H9 (cell line): Measurements from ENCODE around the gene PTPN22. TPM values are rescaled to one million over a fixed set of nuclear protein-coding genes. Genes with fewer than 3 reads are reported as not detected.

Experiments used
- DNase-seq: peaks from one replicate; pipeline ENCODE4 v3.0.0-alpha.2; 2017
- H2AFZ ChIP-seq: one replicate; pipeline ENCODE4 v1.6.1; 2013; ENCODE audit warnings: mild to moderate bottlenecking, low read length, control low read depth, moderate library complexity
- H2AK5ac ChIP-seq: 2 replicates; pipeline ENCODE4 v1.6.1; 2013; ENCODE audit warnings: low read length, control low read depth, mixed read lengths; ENCODE audit not compliant: insufficient read length
- H2BK120ac ChIP-seq: one replicate; pipeline ENCODE4 v1.6.1; 2013; ENCODE audit warnings: low read depth, mild to moderate bottlenecking, low read length, control low read depth, inconsistent platforms; ENCODE audit not compliant: poor library complexity, severe bottlenecking
- H2BK12ac ChIP-seq: 2 replicates; pipeline ENCODE4 v1.6.1; 2013; ENCODE audit warnings: low read length, control low read depth, mixed read lengths, low read depth; ENCODE audit not compliant: insufficient read length
- H2BK15ac ChIP-seq: 2 replicates; pipeline ENCODE4 v1.6.1; 2013; ENCODE audit warnings: low read depth, low read length, control low read depth
- H2BK20ac ChIP-seq: one replicate; pipeline ENCODE4 v1.6.1; 2013; ENCODE audit warnings: low read depth, mild to moderate bottlenecking, low read length, control low read depth, inconsistent platforms; ENCODE audit not compliant: poor library complexity, severe bottlenecking
- H2BK5ac ChIP-seq: 2 replicates; pipeline ENCODE4 v1.6.1; 2013; ENCODE audit warnings: low read length, control low read depth, mixed read lengths; ENCODE audit not compliant: insufficient read length
- H3K14ac ChIP-seq: 2 replicates; pipeline ENCODE4 v1.6.1; 2013; ENCODE audit warnings: low read length, control low read depth; ENCODE audit not compliant: insufficient read depth
- H3K18ac ChIP-seq: 2 replicates; pipeline ENCODE4 v1.6.1; 2013; ENCODE audit warnings: low read depth, mild to moderate bottlenecking, mixed read lengths, low read length, control low read depth; ENCODE audit not compliant: insufficient read length
- H3K23ac ChIP-seq: 2 replicates; pipeline ENCODE4 v1.6.1; 2013; ENCODE audit warnings: low read length, control low read depth, mixed read lengths, low read depth; ENCODE audit not compliant: insufficient read length
- H3K23me2 ChIP-seq: 2 replicates; pipeline ENCODE4 v1.6.1; 2013; ENCODE audit warnings: low read depth, mild to moderate bottlenecking, mixed read lengths, low read length, control low read depth; ENCODE audit not compliant: insufficient read length, poor library complexity, severe bottlenecking
- H3K27ac ChIP-seq: 2 replicates; pipeline ENCODE4 v1.5.1; 2013; ENCODE audit warnings: low read length, control low read depth, mixed read lengths, low read depth; ENCODE audit not compliant: insufficient read length
- H3K27me3 ChIP-seq: 2 replicates; pipeline ENCODE4 v1.6.1; 2013; ENCODE audit warnings: low read length, control low read depth, inconsistent platforms; ENCODE audit not compliant: insufficient read depth
- H3K4ac ChIP-seq: 2 replicates; pipeline ENCODE4 v1.6.1; 2013; ENCODE audit warnings: low read depth, mild to moderate bottlenecking, control low read depth, inconsistent platforms, low read length, moderate library complexity
- H3K4me1 ChIP-seq: 2 replicates; pipeline ENCODE4 v1.6.1; 2013; ENCODE audit warnings: low read length, control low read depth, inconsistent platforms; ENCODE audit not compliant: insufficient read depth
- H3K4me2 ChIP-seq: 2 replicates; pipeline ENCODE4 v1.6.1; 2013; ENCODE audit warnings: low read length, control low read depth, mixed read lengths; ENCODE audit not compliant: insufficient read length, insufficient read depth
- H3K56ac ChIP-seq: 2 replicates; pipeline ENCODE4 v1.6.1; 2013; ENCODE audit warnings: low read depth, mild to moderate bottlenecking, mixed read lengths, low read length, control low read depth; ENCODE audit not compliant: insufficient read length
- H3K79me1 ChIP-seq: 2 replicates; pipeline ENCODE4 v1.6.1; 2013; ENCODE audit warnings: low read depth, mild to moderate bottlenecking, moderate library complexity, low read length, control low read depth, inconsistent platforms; ENCODE audit not compliant: insufficient read depth, poor library complexity, severe bottlenecking
- H3K79me2 ChIP-seq: 2 replicates; pipeline ENCODE4 v1.6.1; 2013; ENCODE audit warnings: low read length, control low read depth, inconsistent platforms; ENCODE audit not compliant: insufficient read depth
- H3K9ac ChIP-seq: 2 replicates; pipeline ENCODE4 v1.6.1; 2013; ENCODE audit warnings: low read length, control low read depth, mixed read lengths; ENCODE audit not compliant: insufficient read length; ENCODE audit errors: extremely low read depth
- H3K9me3 ChIP-seq: one replicate; pipeline ENCODE4 v1.6.1; 2013; ENCODE audit warnings: low read depth, low read length, inconsistent platforms; ENCODE audit not compliant: control insufficient read depth
- H3T11ph ChIP-seq: one replicate; pipeline ENCODE4 v1.6.1; 2013; ENCODE audit warnings: mild to moderate bottlenecking, low read length, control low read depth, inconsistent platforms
- H4K20me1 ChIP-seq: one replicate; pipeline ENCODE4 v1.6.1; 2013; ENCODE audit not compliant: control insufficient read depth, insufficient read length, insufficient read depth
- H4K5ac ChIP-seq: 2 replicates; pipeline ENCODE4 v1.6.1; 2013; ENCODE audit warnings: low read depth, mild to moderate bottlenecking, mixed read lengths, low read length, control low read depth; ENCODE audit not compliant: insufficient read length
- H4K8ac ChIP-seq: replicated peaks from 2 replicates; pipeline ENCODE4 v1.6.1; 2013; ENCODE audit warnings: low read length, control low read depth, mixed read lengths, low read depth; ENCODE audit not compliant: insufficient read length
- H4K91ac ChIP-seq: 2 replicates; pipeline ENCODE4 v1.6.1; 2013; ENCODE audit warnings: low read depth, mild to moderate bottlenecking, moderate library complexity, mixed read lengths, low read length, control low read depth; ENCODE audit not compliant: insufficient read length
- H3K27ac Mint-ChIP-seq, 3 experiments: 2 replicates in 2 of 3; 3 replicates in 1 of 3; pipeline ENCODE4 v1.8.0; 2020 to 2021; ENCODE audit warnings: mixed read lengths in 3 of 3, mild to moderate bottlenecking in 1 of 3, moderate library complexity in 1 of 3
- H3K27me3 Mint-ChIP-seq: 2 replicates; pipeline ENCODE4 v1.8.0; 2021; ENCODE audit warnings: low read depth, mild to moderate bottlenecking, moderate library complexity, mixed read lengths
- H3K36me3 Mint-ChIP-seq, 3 experiments: 2 replicates in 2 of 3; 3 replicates in 1 of 3; pipeline ENCODE4 v1.8.0; 2020 to 2021; ENCODE audit warnings: low read depth in 3 of 3, mixed read lengths in 3 of 3; ENCODE audit not compliant: insufficient read depth in 1 of 3
- H3K4me1 Mint-ChIP-seq, 2 experiments: 2 replicates each; pipeline ENCODE4 v1.8.0; 2020; ENCODE audit warnings: mixed read lengths in 2 of 2
- H3K4me3 Mint-ChIP-seq, 2 experiments: 2 replicates in 1 of 2; 3 replicates in 1 of 2; pipeline ENCODE4 v1.8.0; 2020 to 2021; ENCODE audit warnings: mild to moderate bottlenecking in 2 of 2, mixed read lengths in 2 of 2, moderate library complexity in 1 of 2
- H3K9me3 Mint-ChIP-seq, 2 experiments: 2 replicates in 1 of 2; 3 replicates in 1 of 2; pipeline ENCODE4 v1.8.0; 2020; ENCODE audit warnings: mild to moderate bottlenecking in 2 of 2, mixed read lengths in 2 of 2, moderate library complexity in 1 of 2
- WGBS: extraction: QIAGEN DNeasy Blood & Tissue Kit; methylation state at CpG from one replicate; pipeline ENCODE4 v1.1.7; 2013; ENCODE audit warnings: missing lambda C conversion rate, low lambda C conversion rate, mixed read lengths; ENCODE audit not compliant: insufficient read length; ENCODE audit errors: extremely low coverage; 5-methylcytosine and 5-hydroxymethylcytosine counted together
- total RNA-seq: library from RNA; stranded (reverse); gene quantifications from 2 replicates; pipeline ENCODE4 v1.2.1, GENCODE V29; 2021
- TF ChIP-seq, protein P1 (sequence below): fragments of 200-600 bp; sonication (generic); conservative IDR thresholded peaks from 3 replicates; pipeline ENCODE4 v1.8.0; 2021; ENCODE audit warnings: antibody characterized with exemption, mild to moderate bottlenecking

Gene PTPN22
- total RNA-seq, 1 experiment from 2014 or later = not detected

DNA sequence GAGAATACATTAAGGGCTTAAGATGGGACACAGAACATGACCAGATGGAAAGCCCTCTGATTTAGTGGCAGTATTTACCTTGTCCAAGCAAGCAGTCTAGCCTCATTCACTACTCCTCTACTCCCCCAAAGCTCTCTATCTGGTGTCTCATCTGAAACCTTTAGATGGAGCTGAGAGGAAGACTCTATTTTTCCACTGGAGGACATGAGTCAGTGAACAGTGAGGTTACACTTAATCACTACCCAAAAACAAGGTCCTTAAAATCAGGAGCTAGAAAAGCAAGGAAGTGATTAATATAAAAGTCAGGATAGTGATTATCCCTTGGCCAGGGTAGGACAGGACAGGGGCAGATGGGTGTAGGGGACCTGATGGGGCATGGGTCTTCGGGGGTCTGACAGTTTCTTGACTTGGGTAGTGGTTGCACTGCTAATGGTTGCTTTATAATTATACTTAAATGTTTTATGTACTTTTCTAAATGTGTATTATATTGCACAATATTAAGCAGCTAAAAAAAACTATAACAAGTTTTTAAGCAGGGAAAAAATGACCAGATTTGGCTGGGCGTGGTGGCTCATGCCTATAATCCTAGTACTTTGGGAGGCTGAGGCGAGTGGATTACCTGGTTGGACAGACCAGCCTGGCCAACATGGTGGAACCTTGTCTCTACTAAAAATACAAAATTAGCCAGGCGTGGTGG lies 3.0 kb downstream of the PTPN22 start:
- Histone ChIP-seq H3K56ac (no peak overlapping the region), H4K20me1 (no peaks in the 10 kb centered on the region), H3K23ac (no peak overlapping the region), H2AK5ac (no peak overlapping the region), H3T11ph (no peak overlapping the region), H3K9ac (no peak overlapping the region), H2BK15ac (no peak overlapping the region), H3K79me1 (no peaks in the 10 kb centered on the region), H3K27ac (no peak overlapping the region), H3K4ac (no peak overlapping the region), H3K9me3 (no peaks in the 10 kb centered on the region), H2AFZ (no peak overlapping the region), H4K5ac (no peak overlapping the region), H4K8ac (no peak overlapping the region), H3K18ac (no peak overlapping the region), H2BK12ac (no peak overlapping the region), H2BK120ac (no peak overlapping the region), H4K91ac (no peak overlapping the region), H3K79me2 (no peaks in the 10 kb centered on the region), H3K14ac (no peak overlapping the region), H3K23me2 (no peaks in the 10 kb centered on the region), H3K4me2 (no peak overlapping the region), H2BK5ac (no peak overlapping the region), H2BK20ac (no peak overlapping the region), H3K4me1 (no peaks in the 10 kb centered on the region), H3K27me3 (no peaks in the 10 kb centered on the region)
- Mint-ChIP-seq H3K4me3 (no peak overlapping the region), H3K27me3 (no peaks in the 10 kb centered on the region), H3K4me1 (no peaks in the 10 kb centered on the region), H3K27ac (no peak overlapping the region), H3K9me3 (no peaks in the 10 kb centered on the region), H3K36me3 (no peaks in the 10 kb centered on the region)
- DNase-seq = no peak
- TF ChIP-seq, protein P1, sequence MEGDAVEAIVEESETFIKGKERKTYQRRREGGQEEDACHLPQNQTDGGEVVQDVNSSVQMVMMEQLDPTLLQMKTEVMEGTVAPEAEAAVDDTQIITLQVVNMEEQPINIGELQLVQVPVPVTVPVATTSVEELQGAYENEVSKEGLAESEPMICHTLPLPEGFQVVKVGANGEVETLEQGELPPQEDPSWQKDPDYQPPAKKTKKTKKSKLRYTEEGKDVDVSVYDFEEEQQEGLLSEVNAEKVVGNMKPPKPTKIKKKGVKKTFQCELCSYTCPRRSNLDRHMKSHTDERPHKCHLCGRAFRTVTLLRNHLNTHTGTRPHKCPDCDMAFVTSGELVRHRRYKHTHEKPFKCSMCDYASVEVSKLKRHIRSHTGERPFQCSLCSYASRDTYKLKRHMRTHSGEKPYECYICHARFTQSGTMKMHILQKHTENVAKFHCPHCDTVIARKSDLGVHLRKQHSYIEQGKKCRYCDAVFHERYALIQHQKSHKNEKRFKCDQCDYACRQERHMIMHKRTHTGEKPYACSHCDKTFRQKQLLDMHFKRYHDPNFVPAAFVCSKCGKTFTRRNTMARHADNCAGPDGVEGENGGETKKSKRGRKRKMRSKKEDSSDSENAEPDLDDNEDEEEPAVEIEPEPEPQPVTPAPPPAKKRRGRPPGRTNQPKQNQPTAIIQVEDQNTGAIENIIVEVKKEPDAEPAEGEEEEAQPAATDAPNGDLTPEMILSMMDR = no peak
- no CpG with 5 or more reads among the region's 4 CpGs for WGBS
